ENCODE results near the gene ACACA. TPM values are rescaled to one million over a fixed set of nuclear protein-coding genes. Genes with fewer than 3 reads are reported as not detected.

Gene ACACA
- total RNA-seq, 2 experiments from 2014 or later: 45.1 to 45.9 TPM

GRCh38 chr17:37103231-37103630 lies 303.4 kb downstream of the ACACA start:
- no peaks in the 10 kb centered on the region for H3K27me3 Mint-ChIP-seq
- no peak overlapping the region for H3K27ac Mint-ChIP-seq
- no peak overlapping the region for H3K4me3 Mint-ChIP-seq
- POLR2A ChIA-PET: no interaction called here
- no peak for DNase-seq
- no peaks in the 10 kb centered on the region for H3K9me3 Mint-ChIP-seq
- H3K4me1 Mint-ChIP-seq: no peaks in the 10 kb centered on the region
- no peak for ATAC-seq (ENCODE audit: low read depth)
- H3K36me3 Mint-ChIP-seq: peaks cover 7% of the 10 kb centered on the region

GRCh38 chr17:37101306-37101705 lies 305.3 kb downstream of the ACACA start:
- Mint-ChIP-seq H3K4me1 (no peaks in the 10 kb centered on the region), H3K4me3 (no peak overlapping the region), H3K9me3 (no peaks in the 10 kb centered on the region), H3K36me3 (peaks cover 10% of the 10 kb centered on the region), H3K27ac (no peak overlapping the region), H3K27me3 (no peaks in the 10 kb centered on the region)
- DNase-seq (no peak), ATAC-seq (ENCODE audit: low read depth) (no peak)
- POLR2A ChIA-PET: interaction anchor here (0.6 to 0.7 kb wide), 2 partner anchors 11 to 23 kb away, joined by 3 to 5 read pairs; no protein-coding TSS in a partner anchor

- DNase-seq (no peak), ATAC-seq (ENCODE audit: low read depth) (no peak)
- Mint-ChIP-seq H3K27me3 (no peaks in the 10 kb centered on the region), H3K27ac (no peak overlapping the region), H3K4me3 (no peak overlapping the region), H3K9me3 (no peaks in the 10 kb centered on the region), H3K36me3 (peaks cover 14% of the 10 kb centered on the region), H3K4me1 (no peaks in the 10 kb centered on the region)
- POLR2A ChIA-PET: interaction anchor here (0.6 kb wide), 1 partner anchor 57 kb away, joined by 3 read pairs; no protein-coding TSS in a partner anchor
Measured at GRCh38 chr17:37100231-37100630, 306.4 kb downstream of the ACACA start.

GRCh38 chr17:37098910-37099664 lies 307.5 kb downstream of the ACACA start:
- Mint-ChIP-seq H3K27me3 (no peaks in the 10 kb centered on the region), H3K4me3 (no peak overlapping the region), H3K4me1 (peaks cover 5% of the 10 kb centered on the region), H3K9me3 (no peaks in the 10 kb centered on the region), H3K27ac (no peak overlapping the region), H3K36me3 (peaks cover 20% of the 10 kb centered on the region)
- POLR2A ChIA-PET: no interaction called here
- DNase-seq: no peak
- no peak for ATAC-seq (ENCODE audit: low read depth)

GRCh38 chr17:37098152-37098551 lies 308.5 kb downstream of the ACACA start:
- DNase-seq (no peak), ATAC-seq (ENCODE audit: low read depth) (no peak)
- Mint-ChIP-seq H3K27ac (no peak overlapping the region), H3K9me3 (no peaks in the 10 kb centered on the region), H3K36me3 (peaks cover 24% of the 10 kb centered on the region), H3K27me3 (no peaks in the 10 kb centered on the region), H3K4me1 (peaks cover 6% of the 10 kb centered on the region), H3K4me3 (no peak overlapping the region)
- POLR2A ChIA-PET: no interaction called here

GRCh38 chr17:37097154-37097553 lies 309.5 kb downstream of the ACACA start:
- ATAC-seq (ENCODE audit: low read depth): no peak
- no peak overlapping the region for H3K27ac Mint-ChIP-seq
- no peaks in the 10 kb centered on the region for H3K27me3 Mint-ChIP-seq
- H3K36me3 Mint-ChIP-seq: peaks cover 27% of the 10 kb centered on the region
- H3K9me3 Mint-ChIP-seq: no peaks in the 10 kb centered on the region
- DNase-seq: no peak
- peaks cover 11% of the 10 kb centered on the region for H3K4me1 Mint-ChIP-seq
- no peak overlapping the region for H3K4me3 Mint-ChIP-seq
- POLR2A ChIA-PET: no interaction called here

GRCh38 chr17:37096071-37096470 lies 310.6 kb downstream of the ACACA start:
- POLR2A ChIA-PET: no interaction called here
- no peak for ATAC-seq (ENCODE audit: low read depth)
- Mint-ChIP-seq H3K4me3 (no peak overlapping the region), H3K27me3 (no peaks in the 10 kb centered on the region), H3K36me3 (peaks cover 27% of the 10 kb centered on the region), H3K4me1 (peaks cover 15% of the 10 kb centered on the region), H3K9me3 (no peaks in the 10 kb centered on the region), H3K27ac (no peak overlapping the region)
- no peak for DNase-seq

GRCh38 chr17:37094391-37094790 lies 312.2 kb downstream of the ACACA start:
- ATAC-seq (ENCODE audit: low read depth): no peak
- POLR2A ChIA-PET: no interaction called here

GRCh38 chr17:37092701-37093100 lies 313.9 kb downstream of the ACACA start:
- peaks cover 46% of the 10 kb centered on the region for H3K4me1 Mint-ChIP-seq
- H3K4me3 Mint-ChIP-seq: no peak overlapping the region
- ATAC-seq (ENCODE audit: low read depth) (no peak), DNase-seq (no peak)
- POLR2A ChIA-PET: no interaction called here
- no peaks in the 10 kb centered on the region for H3K9me3 Mint-ChIP-seq
- H3K27ac Mint-ChIP-seq: no peak overlapping the region
- H3K27me3 Mint-ChIP-seq: no peaks in the 10 kb centered on the region
- H3K36me3 Mint-ChIP-seq: peaks cover 26% of the 10 kb centered on the region

More at GRCh38 chr17:37094391-37094790, 312.2 kb downstream of the ACACA start:
- Mint-ChIP-seq H3K9me3 (no peaks in the 10 kb centered on the region), H3K36me3 (peaks cover 28% of the 10 kb centered on the region), H3K27ac (no peak overlapping the region), H3K27me3 (no peaks in the 10 kb centered on the region), H3K4me1 (peaks cover 31% of the 10 kb centered on the region), H3K4me3 (no peak overlapping the region)
- DNase-seq: no peak

- H3K27ac Mint-ChIP-seq: no peak overlapping the region
- no peaks in the 10 kb centered on the region for H3K27me3 Mint-ChIP-seq
- H3K9me3 Mint-ChIP-seq: no peaks in the 10 kb centered on the region
- peaks cover 50% of the 10 kb centered on the region for H3K4me1 Mint-ChIP-seq
- H3K4me3 Mint-ChIP-seq: no peak overlapping the region
- ATAC-seq (ENCODE audit: low read depth): no peak
- peaks cover 30% of the 10 kb centered on the region for H3K36me3 Mint-ChIP-seq
- no peak for DNase-seq
- POLR2A ChIA-PET: interaction anchor here (0.7 kb wide), 1 partner anchor 11 kb away, joined by 3 read pairs; no protein-coding TSS in a partner anchor
Measured at GRCh38 chr17:37092071-37092470, 314.6 kb downstream of the ACACA start.

- POLR2A ChIA-PET: interaction anchor here (1.1 kb wide), 1 partner anchor 142 kb away, joined by 3 read pairs; the partner anchor contains the start of gene AATF
- ATAC-seq (ENCODE audit: low read depth): no peak
- peaks cover 51% of the 10 kb centered on the region for H3K4me1 Mint-ChIP-seq
Measured at GRCh38 chr17:37090941-37091340, 315.7 kb downstream of the ACACA start.

GRCh38 chr17:37089956-37090355 lies 316.7 kb downstream of the ACACA start:
- DNase-seq: peak; percentile 41
- peak; percentile 96 for ATAC-seq (ENCODE audit: low read depth)
- Mint-ChIP-seq H3K27ac (peak overlapping the region; percentile 91), H3K36me3 (peaks cover 33% of the 10 kb centered on the region), H3K4me3 (peak overlapping the region; percentile 68), H3K9me3 (no peaks in the 10 kb centered on the region), H3K4me1 (peaks cover 54% of the 10 kb centered on the region), H3K27me3 (no peaks in the 10 kb centered on the region)
- POLR2A ChIA-PET: interaction anchor here (0.6 to 1.4 kb wide), 4 partner anchors 8 to 141 kb away, joined by 3 to 4 read pairs (median 3); partner anchors contain the start of gene AATF

More at GRCh38 chr17:37090941-37091340, 315.7 kb downstream of the ACACA start:
- Mint-ChIP-seq H3K36me3 (peaks cover 29% of the 10 kb centered on the region), H3K27ac (peak overlapping the region; percentile 91), H3K9me3 (no peaks in the 10 kb centered on the region), H3K4me3 (no peak overlapping the region), H3K27me3 (no peaks in the 10 kb centered on the region)
- no peak for DNase-seq

- H3K27ac Mint-ChIP-seq: peak overlapping the region; percentile 91
- H3K4me3 Mint-ChIP-seq: peak overlapping the region; percentile 65
- H3K27me3 Mint-ChIP-seq: no peaks in the 10 kb centered on the region
- peaks cover 48% of the 10 kb centered on the region for H3K4me1 Mint-ChIP-seq
- no peaks in the 10 kb centered on the region for H3K9me3 Mint-ChIP-seq
- no peak for DNase-seq
- POLR2A ChIA-PET: interaction anchor here (0.8 to 1.4 kb wide), 2 partner anchors 7 to 29 kb away, joined by 3 to 4 read pairs; no protein-coding TSS in a partner anchor
- ATAC-seq (ENCODE audit: low read depth): no peak
- peaks cover 30% of the 10 kb centered on the region for H3K36me3 Mint-ChIP-seq
Measured at GRCh38 chr17:37088913-37089312, 317.7 kb downstream of the ACACA start.

- peaks cover 48% of the 10 kb centered on the region for H3K4me1 Mint-ChIP-seq
- POLR2A ChIA-PET: interaction anchor here (0.6 kb wide), 1 partner anchor 1638 kb away, joined by 3 read pairs; no protein-coding TSS in a partner anchor
- no peaks in the 10 kb centered on the region for H3K27me3 Mint-ChIP-seq
- no peak for DNase-seq
- ATAC-seq (ENCODE audit: low read depth): peak; percentile 49
- H3K27ac Mint-ChIP-seq: peak overlapping the region; percentile 19
- H3K36me3 Mint-ChIP-seq: peaks cover 29% of the 10 kb centered on the region
- peak overlapping the region; percentile 65 for H3K4me3 Mint-ChIP-seq
- no peaks in the 10 kb centered on the region for H3K9me3 Mint-ChIP-seq
Measured at GRCh38 chr17:37088459-37088858, 318.2 kb downstream of the ACACA start.
